Measurements from ENCODE around the gene USH1G.

Gene USH1G

GRCh38 chr17:74903034-74903433, 20.0 kb downstream of the USH1G start:
- no peak for ATAC-seq
- DNase-seq = no peak

- ATAC-seq = no peak
- no peak for DNase-seq
These were observed 21.5 kb downstream of the USH1G start for GRCh38 chr17:74901353-74902135.

DNA sequence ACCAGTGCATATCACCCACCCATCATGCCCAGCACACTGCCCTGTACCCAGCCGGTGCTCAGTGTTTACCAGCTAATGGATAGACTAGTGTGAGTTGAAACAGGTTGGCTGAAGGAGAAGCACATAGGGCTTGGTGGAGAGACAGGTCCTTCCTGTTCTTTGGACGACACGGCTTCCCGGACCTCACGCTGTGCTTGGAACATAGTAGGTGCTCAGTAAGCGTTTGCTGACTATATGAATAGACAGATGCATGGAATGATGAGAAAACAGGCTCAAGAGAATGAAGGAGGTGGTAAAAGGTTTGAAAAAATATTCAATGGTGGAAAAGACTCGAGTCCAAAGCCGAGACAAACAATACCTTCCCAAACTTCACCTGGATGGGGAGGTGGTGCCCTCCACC, 22.8 kb downstream of the USH1G start:
- no peak for ATAC-seq
- no peak for DNase-seq

- DNase-seq (no peak), ATAC-seq (no peak)
These were observed 24.6 kb downstream of the USH1G start for GRCh38 chr17:74898376-74898946.

- DNase-seq = no peak
These were observed 29.0 kb downstream of the USH1G start for GRCh38 chr17:74893936-74894671.

DNA sequence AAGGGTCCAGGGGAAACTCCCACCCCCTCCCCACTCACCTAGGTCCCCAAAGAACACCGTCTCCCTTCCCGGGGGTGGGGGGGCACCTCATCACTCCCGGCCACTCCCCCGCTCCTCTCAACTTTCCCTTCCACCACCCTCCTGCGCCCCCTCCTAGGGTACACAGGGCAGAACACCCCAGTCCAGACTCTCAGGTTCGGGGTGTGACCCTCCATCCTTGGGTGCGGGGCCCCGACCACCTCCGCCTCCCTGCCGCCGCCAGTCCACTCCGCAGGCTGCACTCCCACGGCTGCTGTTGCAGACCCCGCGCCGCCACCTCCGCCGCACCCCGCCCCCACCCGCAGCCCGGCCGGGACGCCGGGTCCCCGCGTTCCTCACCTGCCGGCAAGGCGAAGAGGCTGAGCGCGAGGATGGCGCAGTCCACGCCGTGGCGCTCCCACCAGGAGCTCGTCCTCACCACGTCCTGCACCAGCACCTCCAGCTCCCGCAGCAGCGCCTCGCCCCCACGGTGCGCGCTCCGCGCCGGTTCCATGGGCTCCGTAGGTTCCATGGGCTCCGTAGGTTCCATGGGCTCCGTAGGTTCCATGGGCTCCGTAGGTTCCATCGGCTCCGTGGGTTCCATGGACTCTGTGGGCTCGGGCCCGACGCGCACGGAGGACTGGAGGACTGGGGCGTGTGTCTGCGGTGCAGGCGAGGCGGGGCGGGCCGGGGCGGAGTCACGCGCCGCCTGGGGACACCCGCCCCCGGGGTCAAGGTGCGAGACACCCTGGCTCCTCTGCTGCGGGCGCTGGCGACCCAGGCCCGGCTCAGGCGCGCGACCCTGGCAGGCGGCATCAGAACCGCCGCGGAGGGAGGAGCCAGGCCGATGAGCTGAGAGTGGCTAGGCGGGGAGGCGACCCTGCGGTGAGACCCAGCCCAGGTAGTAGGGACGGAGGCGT, 29.8 kb downstream of the USH1G start, which contains the start of gene FADS6:
FADS6 (minus strand) TSS at position 660 of the 938 bp plus-strand sequence; CDS start at position 622, 38 bp downstream.
- no peak for DNase-seq
- ATAC-seq = no peak

More at GRCh38 chr17:74893936-74894671, 29.0 kb downstream of the USH1G start:
- ATAC-seq = no peak

DNA sequence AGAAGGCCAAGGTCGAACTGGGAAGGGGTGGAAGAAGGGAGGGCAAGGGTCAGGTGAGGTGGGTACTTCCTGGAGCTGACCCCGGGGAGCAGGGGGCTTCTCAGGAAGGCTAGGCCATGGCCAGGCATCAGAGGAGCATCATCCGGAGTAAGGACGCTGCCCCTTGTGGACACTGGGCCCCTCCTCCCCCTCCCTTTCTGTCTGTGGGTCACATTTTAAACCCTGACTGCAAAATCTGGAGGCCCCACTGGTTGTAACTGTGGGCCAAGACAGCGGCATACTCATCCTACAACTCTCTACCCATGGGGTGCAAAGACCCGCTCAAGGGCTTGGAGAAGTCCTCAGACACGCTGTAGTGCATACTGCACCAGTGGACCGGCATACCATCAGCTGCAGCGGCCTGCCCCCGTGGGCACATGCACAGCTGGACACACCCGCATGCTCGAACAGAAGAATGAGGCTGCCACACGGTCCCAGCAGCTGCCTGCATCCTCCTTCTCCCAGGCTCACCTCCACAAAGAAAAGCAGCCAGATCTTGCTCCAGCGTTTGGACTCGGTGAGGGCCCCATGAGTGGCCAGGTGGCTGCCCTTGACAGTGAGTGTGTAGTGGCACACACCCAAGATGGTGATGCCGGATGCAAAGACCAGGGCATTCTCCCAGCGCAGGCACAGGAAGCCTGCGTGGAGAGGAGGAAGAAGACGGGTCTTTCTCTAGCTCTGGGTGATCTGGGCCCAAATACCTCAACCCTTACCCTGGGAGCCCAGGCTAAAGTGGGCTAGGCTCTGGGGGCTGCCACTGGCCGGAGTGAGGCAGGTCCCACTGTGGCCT, 30.8 kb downstream of the USH1G start:
- ATAC-seq (peak; percentile 6), DNase-seq (no peak)

GRCh38 chr17:74890554-74890953, 32.5 kb downstream of the USH1G start:
- no peak for DNase-seq
- no peak for ATAC-seq

- no peak for ATAC-seq
- no peak for DNase-seq
These were observed 34.6 kb downstream of the USH1G start for GRCh38 chr17:74888469-74888868.

DNA sequence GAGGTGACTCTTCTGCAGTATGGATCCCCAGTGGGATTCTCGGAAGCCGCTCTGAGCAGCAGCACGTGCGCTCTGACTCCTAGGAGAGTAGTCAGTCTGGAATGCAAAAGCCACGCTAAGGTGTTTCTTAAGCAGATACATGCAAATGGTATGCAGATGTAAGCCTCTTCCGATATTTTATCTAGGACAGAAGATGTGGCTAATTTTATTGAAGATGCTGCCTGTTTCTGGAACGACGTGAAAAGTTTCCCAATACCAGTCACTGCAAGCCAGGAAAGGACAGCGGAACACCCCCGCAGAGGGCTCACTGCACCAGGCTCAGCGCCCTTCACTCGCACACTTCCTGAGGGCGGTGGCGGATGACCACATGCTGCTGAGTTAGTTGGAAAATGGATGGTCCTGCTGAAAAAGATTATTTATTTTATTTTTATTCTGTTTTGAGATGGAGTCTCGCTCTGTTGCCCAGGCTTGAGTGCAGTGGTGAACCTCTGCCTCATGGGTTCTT, 39.8 kb downstream of the USH1G start:
- ATAC-seq (no peak), DNase-seq (no peak)

- DNase-seq = no peak
- ATAC-seq = no peak
These were observed 40.4 kb downstream of the USH1G start for GRCh38 chr17:74882517-74883240.

DNA sequence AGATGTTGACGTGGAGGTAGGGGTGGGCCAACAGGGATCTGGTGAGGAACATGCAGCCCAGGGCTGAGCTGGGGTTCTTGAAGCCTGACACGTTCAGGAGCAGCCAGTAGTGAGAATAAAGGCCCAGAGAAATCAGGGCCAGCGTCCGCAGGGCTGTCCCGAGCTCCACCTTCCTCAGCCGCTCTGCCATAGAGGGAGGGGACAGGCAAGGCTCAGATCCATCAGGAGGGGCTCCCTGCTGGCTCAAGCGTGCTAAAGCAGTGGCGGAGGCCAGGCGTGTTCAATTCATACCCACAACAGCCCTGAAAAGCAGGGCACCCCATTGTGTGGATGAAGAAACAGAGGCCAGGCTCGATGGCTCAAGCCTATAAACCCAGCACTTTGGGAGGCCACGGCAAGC, 42.0 kb downstream of the USH1G start:
- ATAC-seq (no peak), DNase-seq (no peak)

- ATAC-seq (no peak), DNase-seq (no peak)
These were observed 43.7 kb downstream of the USH1G start for GRCh38 chr17:74879308-74879707.

GRCh38 chr17:74878658-74879057, 44.4 kb downstream of the USH1G start:
- no peak for ATAC-seq
- DNase-seq = no peak

DNA sequence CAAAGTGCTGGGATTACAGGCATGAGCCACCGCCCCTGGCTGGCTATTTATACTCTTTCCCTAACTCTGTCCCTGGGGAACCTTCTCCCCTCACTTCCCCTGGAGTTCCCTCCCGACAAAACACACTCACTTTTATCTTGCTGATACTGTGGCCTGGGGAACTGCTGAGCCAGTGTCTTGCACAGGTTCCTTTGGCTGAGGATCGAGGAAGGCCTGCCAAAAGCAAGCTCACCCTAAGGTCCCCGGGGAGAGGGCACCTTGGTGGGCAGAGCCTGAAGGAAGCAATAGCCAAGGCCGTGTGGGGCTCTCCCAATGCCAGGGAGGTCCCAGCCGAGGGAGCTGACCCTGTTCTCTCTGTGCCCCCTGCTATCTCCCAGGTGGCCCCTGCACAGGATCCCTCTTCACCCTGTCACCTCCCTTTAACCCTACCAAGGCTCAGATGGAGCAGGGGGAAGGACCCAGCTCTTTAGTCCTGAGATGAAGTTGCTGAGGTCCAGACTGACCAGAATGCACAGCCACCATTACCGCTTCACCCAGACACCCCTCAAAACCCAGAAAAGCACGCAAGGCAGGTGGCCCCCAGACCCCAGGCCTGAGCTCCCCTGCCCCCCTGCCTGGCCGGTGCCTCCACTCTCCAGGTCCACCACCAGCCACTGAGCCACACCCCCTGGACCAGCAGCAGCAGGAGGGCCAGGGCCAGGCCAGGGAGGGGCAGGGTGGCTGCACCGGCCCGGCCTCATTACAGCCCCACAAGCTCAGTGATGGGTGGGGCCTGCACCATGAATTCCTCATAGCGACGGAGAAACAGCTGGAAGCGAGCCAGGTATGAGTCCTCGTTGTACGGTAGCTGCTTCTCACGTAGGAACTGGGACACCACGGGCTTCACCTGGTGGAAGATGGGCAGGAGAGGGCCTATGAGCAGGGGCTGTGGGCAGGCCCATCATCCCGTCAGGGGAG, 45.2 kb downstream of the USH1G start:
- ATAC-seq (no peak), DNase-seq (no peak)

GRCh38 chr17:74875977-74876593, 47.0 kb downstream of the USH1G start:
- no peak for ATAC-seq
- no peak for DNase-seq

DNA sequence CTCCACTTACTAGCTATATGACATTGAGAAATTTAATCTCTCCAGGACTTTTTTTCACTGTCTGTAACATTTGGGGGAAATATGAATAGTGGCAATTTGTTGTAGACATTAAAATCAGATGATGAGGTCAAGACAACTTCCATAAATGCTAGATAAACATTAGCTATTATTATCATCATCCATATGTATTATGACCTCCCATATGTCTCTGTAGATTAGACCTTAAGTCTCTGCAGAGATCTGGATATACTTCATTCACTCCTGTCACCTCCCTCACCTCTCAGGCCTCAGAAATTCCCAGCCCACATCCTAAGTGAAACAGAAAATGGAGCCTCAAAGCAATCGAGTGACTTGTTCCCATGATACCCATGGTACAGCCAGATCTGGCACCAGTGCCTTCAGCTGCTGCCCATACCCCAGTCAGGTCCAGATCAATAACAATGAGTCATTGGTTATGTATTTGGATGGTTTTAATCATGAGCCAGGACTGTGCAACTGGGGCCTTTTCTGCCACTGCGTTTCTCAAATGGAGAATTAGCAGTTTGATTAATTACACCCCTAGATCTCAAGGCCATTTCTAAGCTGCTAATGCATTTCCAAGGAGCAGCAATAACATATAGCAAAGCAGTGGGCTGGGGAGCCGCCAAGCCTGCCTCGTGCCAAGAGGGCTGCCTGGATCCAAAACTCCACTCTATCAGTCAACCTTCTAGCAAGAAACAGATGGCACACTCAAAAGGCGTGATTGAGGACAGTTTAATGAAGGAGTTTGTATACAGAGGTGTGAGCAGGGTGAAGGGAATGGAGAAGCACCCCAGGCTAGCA, 47.7 kb downstream of the USH1G start:
- no peak for DNase-seq
- ATAC-seq = no peak

GRCh38 chr17:74874615-74875037, 48.4 kb downstream of the USH1G start:
- DNase-seq (no peak), ATAC-seq (no peak)
